T-helper 9 cell (primary cell): Measurements from ENCODE around the gene CRABP2.
A peak's percentile ranks its signal among the peaks of the same experiment; 100 is the strongest.

Source experiments
- DNase-seq: peaks from one replicate; pipeline ENCODE4 v3.0.0-alpha.2; 2020

Gene CRABP2

GRCh38 chr1:156689035-156689952 is 16.1 kb downstream of the CRABP2 start:
- peak; percentile 67 for DNase-seq

DNA sequence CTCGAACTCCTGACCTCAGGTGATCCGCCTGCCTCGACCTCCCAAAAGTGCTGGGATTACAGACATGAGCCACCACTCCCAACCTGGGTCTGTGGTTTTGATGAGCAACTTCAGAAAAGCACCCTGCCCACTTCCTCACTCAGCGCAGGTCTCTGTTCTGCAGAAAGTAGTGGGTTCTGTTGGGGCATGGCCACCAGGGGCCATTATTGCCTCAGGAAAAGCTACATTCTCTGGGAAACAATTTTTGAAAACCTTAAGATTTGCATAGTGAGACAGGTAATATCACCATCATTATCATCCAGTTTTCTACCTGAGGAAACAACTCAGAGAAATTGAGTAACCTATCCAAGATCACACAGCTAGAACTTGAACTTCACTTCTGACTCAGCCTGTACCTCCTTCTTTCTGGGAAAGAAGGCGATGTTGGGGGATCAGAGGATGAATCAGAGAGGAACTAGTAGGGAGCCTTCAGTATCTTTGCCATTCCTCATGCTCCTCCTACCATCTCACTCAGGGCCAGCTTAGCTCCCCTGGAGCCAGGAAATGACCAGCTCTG is 21.1 kb downstream of the CRABP2 start:
- DNase-seq, result no peak

GRCh38 chr1:156682166-156682890 is 23.1 kb downstream of the CRABP2 start:
- no peak for DNase-seq

GRCh38 chr1:156681196-156681960 is 24.0 kb downstream of the CRABP2 start:
- DNase-seq, result no peak

GRCh38 chr1:156680056-156680455 is 25.3 kb downstream of the CRABP2 start:
- no peak for DNase-seq

DNA sequence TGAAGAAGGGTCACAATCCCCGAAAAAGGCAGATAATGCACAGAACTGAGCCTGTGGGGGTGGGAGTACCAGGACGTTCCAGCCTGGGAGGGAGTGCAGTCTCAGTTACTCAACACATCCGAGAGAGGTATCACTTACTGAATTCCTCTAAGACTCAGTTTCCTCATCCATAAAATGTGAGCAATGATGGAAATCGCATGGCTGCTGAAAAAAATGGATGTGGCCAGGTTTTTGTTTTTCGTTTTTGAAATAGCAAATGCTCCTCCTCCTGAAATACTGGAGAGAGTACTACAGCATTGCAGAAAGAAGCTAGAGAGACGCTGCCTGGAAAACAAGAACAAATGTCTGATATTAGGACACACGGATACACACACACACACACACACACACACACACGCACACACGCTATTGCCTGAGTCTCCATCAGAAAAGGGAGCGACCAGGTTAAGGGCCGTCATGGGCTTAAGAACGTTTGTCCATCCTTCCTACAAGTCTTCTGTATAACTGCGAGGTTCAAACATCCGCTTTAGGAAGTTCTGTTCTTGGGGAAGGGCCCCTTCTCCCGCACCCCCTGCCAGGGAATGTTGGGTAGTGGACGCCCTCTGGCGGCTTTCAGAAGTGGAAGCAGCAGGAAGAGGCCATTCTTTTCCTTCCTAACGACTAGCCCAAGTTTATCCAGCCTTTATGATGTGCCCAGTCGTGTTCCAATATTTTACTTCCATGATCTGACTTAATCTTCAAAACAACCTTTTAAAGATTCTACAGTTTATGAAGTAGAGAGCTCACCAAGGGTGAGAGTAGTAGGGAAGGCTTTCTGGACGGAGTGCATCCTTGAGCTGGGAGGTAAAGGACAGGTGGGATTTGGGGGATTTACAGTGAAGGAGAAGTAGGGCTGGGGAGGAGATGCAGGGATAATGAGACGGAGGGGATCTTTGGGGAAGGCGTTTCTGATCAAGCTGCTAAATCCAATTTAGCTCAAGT is 27.5 kb downstream of the CRABP2 start:
- DNase-seq, result no peak

DNA sequence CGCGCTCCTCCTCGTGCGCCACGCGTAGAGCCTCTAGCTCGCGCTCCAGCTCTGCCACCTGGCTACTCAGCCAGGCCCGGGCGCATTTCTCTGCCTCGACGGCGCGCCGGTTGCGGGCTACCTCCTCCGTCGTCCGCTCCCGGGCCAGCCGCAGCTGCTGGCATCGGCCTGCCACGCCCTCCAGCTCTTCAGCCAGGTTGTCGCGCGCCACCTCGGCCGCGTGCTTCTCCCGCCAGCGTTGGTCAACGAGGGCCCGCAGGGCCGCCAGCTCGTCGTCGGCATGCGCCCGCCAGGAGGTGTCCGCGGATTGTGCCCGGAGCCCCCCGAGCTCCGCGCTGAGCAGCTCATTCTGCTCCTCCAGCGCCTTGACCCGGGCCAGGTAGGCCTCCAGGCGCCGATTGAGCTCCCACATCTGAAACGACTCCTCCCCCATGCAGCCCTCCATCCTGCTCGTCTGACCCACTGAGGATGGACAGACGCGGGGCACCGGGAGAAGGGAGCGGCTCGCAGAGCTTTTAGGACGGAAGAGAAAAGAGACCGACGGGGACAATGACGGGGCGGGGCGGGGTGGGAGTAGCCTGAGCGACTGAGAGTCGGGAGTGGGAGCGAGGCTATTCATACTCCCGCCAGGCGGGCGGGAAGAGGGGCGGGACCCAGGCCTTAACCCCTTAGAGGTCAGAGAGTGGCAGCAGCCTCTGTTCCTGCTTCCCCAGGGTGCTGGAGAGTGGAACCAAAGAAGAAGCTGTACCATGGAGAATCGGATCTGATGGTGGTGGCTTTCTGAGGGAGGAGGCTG is 28.4 kb downstream of the CRABP2 start, which contains the start of gene NES:
Gene NES (minus strand): TSS at position 588 of the 796 bp plus-strand sequence. CDS start 143 bp downstream, at position 445.
- no peak for DNase-seq

- DNase-seq, result no peak
These were observed 29.1 kb downstream of the CRABP2 start for GRCh38 chr1:156676114-156676819.

- no peak for DNase-seq
These were observed 29.9 kb downstream of the CRABP2 start for GRCh38 chr1:156675210-156676113.

DNA sequence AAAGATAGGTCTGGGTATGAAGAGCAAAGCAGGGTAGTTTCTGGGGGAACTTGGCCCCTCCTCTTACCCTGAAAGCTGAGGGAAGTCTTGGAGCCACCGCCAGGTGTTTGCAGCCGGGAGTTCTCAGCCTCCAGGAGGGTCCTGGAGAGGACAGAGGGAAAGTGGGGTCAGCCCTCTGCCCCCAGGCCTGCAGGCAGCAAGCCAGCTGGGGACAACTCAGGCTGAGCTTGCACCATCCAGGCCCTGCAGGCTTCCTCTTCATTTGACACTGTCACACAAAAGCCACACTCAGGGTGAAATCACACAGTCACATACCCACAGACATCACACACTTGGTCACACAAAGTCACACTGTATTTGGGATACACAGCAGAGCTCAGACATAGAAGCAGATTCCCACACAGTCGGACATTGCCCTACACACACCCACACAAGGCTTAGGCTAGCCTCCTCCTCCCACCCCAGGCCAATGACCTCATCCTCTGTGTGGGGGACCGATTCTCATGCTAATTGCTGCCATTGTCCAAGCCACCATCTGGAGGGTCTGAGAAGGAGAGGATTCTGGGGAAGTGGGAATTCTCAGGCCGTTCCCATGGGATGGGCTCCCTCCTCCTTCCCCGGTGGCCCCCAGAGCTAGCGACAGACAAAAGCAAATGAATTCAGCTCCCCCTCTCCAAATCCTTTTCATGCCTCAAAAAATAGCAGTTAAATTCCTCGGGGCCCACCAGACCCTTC is 31.8 kb downstream of the CRABP2 start:
- DNase-seq, result no peak

DNA sequence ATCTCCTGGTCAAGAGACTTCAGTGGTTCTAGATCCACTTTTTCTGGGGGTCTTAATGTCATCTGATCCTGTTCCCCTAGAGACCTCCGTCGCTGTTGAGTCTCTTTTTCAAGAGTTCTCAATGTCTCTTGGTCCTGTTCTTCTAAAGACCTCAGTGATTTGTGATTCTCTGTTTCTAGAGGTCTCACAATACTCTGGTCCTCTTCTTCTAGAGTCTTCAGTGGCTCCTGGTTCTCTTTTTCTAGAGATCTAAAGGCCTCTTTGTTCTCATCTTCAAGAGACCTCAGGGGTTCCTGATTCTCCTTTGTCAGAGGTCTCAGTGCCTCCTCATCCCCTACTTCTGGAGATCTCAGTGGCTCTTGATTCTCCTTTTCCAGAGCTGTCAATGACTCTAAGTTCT is 33.6 kb downstream of the CRABP2 start:
- DNase-seq, result no peak

DNA sequence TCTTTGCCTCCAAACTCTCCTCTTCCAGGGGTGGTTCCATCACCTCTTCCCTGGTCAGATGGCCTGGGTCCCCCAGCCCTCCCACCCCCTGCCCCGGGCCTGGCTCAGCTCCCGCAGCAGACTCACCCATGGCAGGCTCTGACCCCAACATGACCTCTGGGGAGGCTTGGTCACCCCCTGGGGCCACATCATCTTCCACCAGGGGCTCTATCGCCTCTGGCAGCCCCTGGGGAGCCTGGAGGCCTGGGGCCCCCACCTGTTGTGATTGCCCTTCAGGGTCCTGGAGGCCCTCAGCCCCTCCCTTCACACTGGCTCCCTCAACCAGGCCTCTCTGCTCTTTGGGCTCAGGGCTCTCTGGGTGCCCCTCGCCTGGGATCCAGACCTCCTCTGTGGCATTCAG is 34.6 kb downstream of the CRABP2 start:
- DNase-seq, result no peak

GRCh38 chr1:156670359-156670758 is 35.0 kb downstream of the CRABP2 start:
- DNase-seq, result no peak

DNA sequence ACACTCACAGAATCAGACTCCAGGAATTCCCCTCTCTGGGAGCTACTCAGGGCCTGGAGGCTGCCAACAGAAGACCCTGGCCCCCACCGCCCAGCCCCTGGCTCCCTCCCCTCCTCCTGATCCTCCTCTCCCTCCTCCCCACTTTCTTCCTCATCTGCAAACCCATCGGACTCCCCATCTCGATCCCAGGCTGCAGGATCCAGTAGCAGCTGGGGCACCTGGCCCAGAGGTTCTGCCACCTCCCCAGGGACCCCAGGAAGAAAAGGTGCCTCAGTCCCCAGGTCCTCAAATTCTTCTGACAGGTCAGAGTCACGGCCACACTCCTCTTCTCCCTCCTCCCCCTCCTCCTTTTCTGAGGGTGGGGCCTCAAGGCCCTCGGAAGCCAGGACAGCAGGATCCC is 35.6 kb downstream of the CRABP2 start:
- DNase-seq, result no peak

- DNase-seq, result no peak
These were observed 36.4 kb downstream of the CRABP2 start for GRCh38 chr1:156668801-156669637.

- no peak for DNase-seq
These were observed 37.2 kb downstream of the CRABP2 start for GRCh38 chr1:156667968-156668709.

- DNase-seq, result no peak
These were observed 37.8 kb downstream of the CRABP2 start for GRCh38 chr1:156667610-156667967.
